GM21423 (cell line): Measurements from ENCODE around the gene OPN1MW.
A peak's percentile ranks its signal among the peaks of the same experiment; 100 is the strongest.
"Not testable (repeated sequence)": the region's sequence is repeated elsewhere in the genome, so short reads cannot be mapped to it uniquely, and the experiment has no call there.

Source experiments
- ATAC-seq: cut with Tn5 transposase; IDR thresholded peaks from one replicate; pipeline ENCODE4 v1.9.1; 2021; ENCODE audit warnings: mild to moderate bottlenecking, moderate library complexity; ENCODE audit not compliant: unreplicated experiment

Gene OPN1MW

GRCh38 chrX:154182296-154182695, at the start of gene OPN1MW:
Gene OPN1MW, plus strand, starts transcription at chrX:154182596. Its CDS starts 82 bp downstream, at chrX:154182678.
- ATAC-seq = not testable (repeated sequence)

GRCh38 chrX:154135458-154136229, 46.8 kb upstream of the OPN1MW start:
- ATAC-seq = no peak

- no peak for ATAC-seq
These were observed 45.7 kb upstream of the OPN1MW start for GRCh38 chrX:154136627-154137161.

- no peak for ATAC-seq
These were observed 43.5 kb upstream of the OPN1MW start for GRCh38 chrX:154138857-154139256.

GRCh38 chrX:154140206-154140605, 42.2 kb upstream of the OPN1MW start:
- no peak for ATAC-seq

- no peak for ATAC-seq
These were observed 41.7 kb upstream of the OPN1MW start for GRCh38 chrX:154140742-154141141.

GRCh38 chrX:154142386-154142785, 40.0 kb upstream of the OPN1MW start:
- ATAC-seq = no peak

- no peak for ATAC-seq
These were observed 39.2 kb upstream of the OPN1MW start for GRCh38 chrX:154142950-154143745.

- ATAC-seq = not testable (repeated sequence)
These were observed 38.4 kb upstream of the OPN1MW start, which contains the start of gene OPN1LW for GRCh38 chrX:154144010-154144409. Gene OPN1LW, plus strand, starts transcription at chrX:154144243. Its CDS starts 41 bp downstream, at chrX:154144284.

- ATAC-seq = not testable (repeated sequence)
These were observed 31.4 kb upstream of the OPN1MW start for GRCh38 chrX:154151030-154151429.

GRCh38 chrX:154156221-154156620, 26.2 kb upstream of the OPN1MW start:
- not testable (repeated sequence) for ATAC-seq

- ATAC-seq = not testable (repeated sequence)
These were observed 25.2 kb upstream of the OPN1MW start for GRCh38 chrX:154157207-154157606.

GRCh38 chrX:154159345-154159744, 23.1 kb upstream of the OPN1MW start:
- ATAC-seq = not testable (repeated sequence)

GRCh38 chrX:154164902-154165301, 17.5 kb upstream of the OPN1MW start:
- not testable (repeated sequence) for ATAC-seq

GRCh38 chrX:154168384-154168783, 14.0 kb upstream of the OPN1MW start:
- not testable (repeated sequence) for ATAC-seq

GRCh38 chrX:154172535-154172943, 9.9 kb upstream of the OPN1MW start:
- peak; percentile 77 for ATAC-seq

GRCh38 chrX:154174356-154174755, 8.0 kb upstream of the OPN1MW start:
- ATAC-seq = not testable (repeated sequence)

GRCh38 chrX:154183794-154184193, 1.4 kb downstream of the OPN1MW start:
- ATAC-seq = not testable (repeated sequence)

GRCh38 chrX:154192846-154193245, 10.4 kb downstream of the OPN1MW start:
- not testable (repeated sequence) for ATAC-seq

GRCh38 chrX:154194316-154194715, 11.9 kb downstream of the OPN1MW start:
- not testable (repeated sequence) for ATAC-seq

- not testable (repeated sequence) for ATAC-seq
These were observed 14.1 kb downstream of the OPN1MW start for GRCh38 chrX:154196466-154196865.
